Urothelium cell line (cell line): ENCODE results near the gene UGGT2.
A peak's percentile ranks its signal among the peaks of the same experiment; 100 is the strongest.
"Not testable (repeated sequence)": the region's sequence is repeated elsewhere in the genome, so short reads cannot be mapped to it uniquely, and the experiment has no call there.

Source experiments
- DNase-seq: peaks from one replicate; pipeline ENCODE4 v3.0.0; 2011; ENCODE audit warnings: low spot score, mixed read lengths
- FAIRE-seq: peaks from 2 replicates; lab custom pipeline; 2011; peaks lifted over from hg19 to GRCh38; lab: Jason Lieb, UNC

The UGGT2 gene

GRCh38 chr13:96052656-96053002, 572 bp downstream of the UGGT2 start:
- DNase-seq (peak; percentile 17), FAIRE-seq (no peak)

GRCh38 chr13:96051946-96052345, 1.3 kb downstream of the UGGT2 start:
- FAIRE-seq, result not testable (repeated sequence)

GRCh38 chr13:96051491-96051890, 1.7 kb downstream of the UGGT2 start:
- FAIRE-seq, DNase-seq: not testable (repeated sequence)

More at GRCh38 chr13:96051946-96052345, 1.3 kb downstream of the UGGT2 start:
- DNase-seq, result not testable (repeated sequence)

DNA sequence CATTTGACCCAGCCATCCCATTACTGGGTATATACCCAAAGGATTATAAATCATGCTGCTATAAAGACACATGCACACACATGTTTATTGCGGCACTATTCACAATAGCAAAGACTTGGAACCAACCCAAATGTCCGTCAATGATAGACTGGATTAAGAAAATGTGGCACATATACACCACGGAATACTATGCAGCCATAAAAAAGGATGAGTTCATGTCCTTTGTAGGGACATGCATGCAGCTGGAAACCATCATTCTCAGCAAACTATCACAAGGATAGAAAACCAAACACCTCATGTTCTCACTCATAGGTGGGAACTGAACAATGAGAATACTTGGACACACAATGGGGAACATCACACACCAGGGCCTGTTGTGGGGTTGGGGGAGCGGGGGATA, 2.2 kb downstream of the UGGT2 start:
- not testable (repeated sequence) for FAIRE-seq, DNase-seq

- not testable (repeated sequence) for DNase-seq, FAIRE-seq
Observed at GRCh38 chr13:96046449-96047126, 6.6 kb downstream of the UGGT2 start.

DNA sequence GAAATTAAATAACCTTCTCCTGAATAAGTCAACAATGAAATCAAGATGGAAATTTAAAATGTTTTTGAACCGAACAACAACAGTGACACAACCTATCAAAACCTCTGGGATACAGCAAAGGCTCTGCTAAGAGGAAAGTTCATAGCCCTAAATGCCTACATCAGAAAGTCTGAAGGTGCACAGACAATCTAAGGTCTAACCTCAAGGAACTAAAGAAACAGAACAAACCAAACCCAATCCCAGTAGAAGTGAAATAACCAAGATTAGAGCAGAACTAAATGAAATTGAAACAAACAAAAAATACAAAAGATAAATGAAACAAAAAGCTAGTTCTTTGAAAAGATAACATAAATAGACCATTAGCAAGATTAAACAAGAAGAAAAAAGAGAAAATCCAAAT, 9.0 kb downstream of the UGGT2 start:
- FAIRE-seq (no peak), DNase-seq (no peak)

GRCh38 chr13:96041326-96042110, 11.7 kb downstream of the UGGT2 start:
- FAIRE-seq, result no peak

GRCh38 chr13:96036515-96036914, 16.7 kb downstream of the UGGT2 start:
- FAIRE-seq (no peak), DNase-seq (no peak)

More at GRCh38 chr13:96041326-96042110, 11.7 kb downstream of the UGGT2 start:
- no peak for DNase-seq

DNA sequence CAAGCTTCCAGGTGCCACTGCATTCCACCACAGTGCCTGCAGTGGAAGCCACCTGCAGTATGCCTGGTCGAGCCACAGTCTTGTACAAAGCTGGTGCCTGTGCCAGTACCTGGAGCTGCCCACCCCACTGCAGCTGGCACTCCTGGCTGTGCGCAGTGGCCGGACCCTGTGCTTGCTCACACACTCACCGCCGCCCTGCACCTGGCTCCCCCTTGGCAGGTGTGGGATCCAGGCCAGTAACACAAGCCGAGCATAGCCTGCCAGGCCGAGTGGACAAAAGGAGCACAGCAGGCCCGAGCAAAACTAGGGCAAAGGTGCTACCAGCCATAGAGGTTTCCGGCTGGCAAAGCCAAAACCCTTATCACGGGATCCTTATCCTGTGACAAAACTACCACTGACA, 18.5 kb downstream of the UGGT2 start:
- DNase-seq (no peak), FAIRE-seq (no peak)

DNA sequence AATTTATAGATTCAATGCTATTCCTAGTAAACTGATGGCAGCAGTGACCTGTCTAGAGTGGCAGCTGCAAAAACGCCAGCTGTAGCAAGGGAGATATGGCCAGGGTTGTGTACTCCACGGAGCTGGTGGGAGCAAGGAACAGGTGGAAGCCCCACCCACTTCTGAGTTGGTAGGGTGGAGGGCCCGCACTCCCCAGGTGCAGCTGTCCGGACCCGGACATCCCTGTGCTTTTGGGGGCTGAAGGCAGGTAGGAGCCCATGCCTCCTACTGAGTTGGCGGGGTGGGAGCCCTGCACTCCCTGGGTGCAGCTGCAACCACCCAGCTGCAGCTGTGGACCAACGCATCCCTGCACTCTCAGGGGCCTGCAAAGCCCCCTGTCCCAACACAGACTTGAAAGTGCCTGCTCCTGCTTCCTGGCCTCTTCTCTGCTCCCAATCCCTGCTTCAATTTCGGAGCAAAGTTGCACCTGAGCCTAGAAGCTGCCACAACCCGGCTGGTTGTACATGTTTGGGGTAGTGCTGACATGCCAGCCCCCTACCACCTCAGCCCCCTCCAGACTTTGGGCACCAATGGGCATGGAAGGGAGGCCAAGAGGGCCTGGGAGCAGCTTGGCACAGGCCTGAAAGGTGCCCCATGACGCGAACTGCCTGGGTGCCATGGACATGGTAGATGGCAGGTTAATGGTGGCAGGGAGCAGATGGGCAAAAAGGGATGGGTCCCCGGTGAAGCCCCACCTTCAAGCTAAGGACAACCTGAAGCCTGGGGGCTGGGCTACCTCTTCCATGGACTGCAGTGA, 19.8 kb downstream of the UGGT2 start:
- FAIRE-seq (no peak), DNase-seq (no peak)

- DNase-seq (no peak), FAIRE-seq (no peak)
Observed at GRCh38 chr13:96032717-96033116, 20.5 kb downstream of the UGGT2 start.

DNA sequence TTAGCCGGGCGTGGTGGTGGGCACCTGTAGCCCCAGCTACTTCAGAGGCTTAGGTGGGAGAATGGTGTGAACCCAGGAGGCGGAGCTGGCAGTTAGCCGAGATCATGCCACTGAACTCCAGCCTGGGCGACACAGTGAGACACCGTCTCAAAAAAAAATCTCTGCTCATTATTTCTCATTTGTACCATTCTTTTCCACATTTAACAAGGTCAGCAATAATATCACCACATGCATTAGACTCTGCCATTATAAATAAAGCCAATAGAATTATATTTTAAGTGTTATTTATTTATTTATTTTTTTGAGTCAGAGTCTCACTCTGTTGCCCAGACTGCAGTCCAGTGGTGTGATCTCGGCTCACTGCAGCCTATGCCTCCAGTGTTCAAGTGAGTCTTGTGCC, 24.2 kb downstream of the UGGT2 start:
- FAIRE-seq (no peak), DNase-seq (no peak)

GRCh38 chr13:96027496-96027895, 25.7 kb downstream of the UGGT2 start:
- no peak for FAIRE-seq

DNA sequence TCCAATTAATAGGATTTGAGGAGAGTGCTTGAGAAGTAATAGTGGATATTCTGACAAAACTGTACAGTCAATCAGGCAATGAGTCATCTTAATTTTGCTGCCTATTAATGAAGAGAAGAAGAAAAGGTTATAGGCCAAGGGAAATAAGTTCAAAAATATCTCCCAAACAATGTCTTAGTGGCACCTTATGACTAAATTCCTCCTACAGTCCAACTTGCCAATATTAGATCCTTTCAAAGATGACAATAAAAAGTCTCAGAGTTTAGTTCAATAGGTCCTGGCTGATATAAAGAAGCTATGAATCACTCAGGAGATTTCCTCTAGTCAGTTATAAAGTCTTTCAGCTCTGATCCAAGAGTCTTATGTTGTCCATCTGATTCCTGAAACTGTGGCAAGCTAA, 27.9 kb downstream of the UGGT2 start:
- DNase-seq, result no peak
- FAIRE-seq, result no peak

More at GRCh38 chr13:96027496-96027895, 25.7 kb downstream of the UGGT2 start:
- no peak for DNase-seq

- FAIRE-seq (no peak), DNase-seq (no peak)
Observed at GRCh38 chr13:96020931-96021330, 32.3 kb downstream of the UGGT2 start.

DNA sequence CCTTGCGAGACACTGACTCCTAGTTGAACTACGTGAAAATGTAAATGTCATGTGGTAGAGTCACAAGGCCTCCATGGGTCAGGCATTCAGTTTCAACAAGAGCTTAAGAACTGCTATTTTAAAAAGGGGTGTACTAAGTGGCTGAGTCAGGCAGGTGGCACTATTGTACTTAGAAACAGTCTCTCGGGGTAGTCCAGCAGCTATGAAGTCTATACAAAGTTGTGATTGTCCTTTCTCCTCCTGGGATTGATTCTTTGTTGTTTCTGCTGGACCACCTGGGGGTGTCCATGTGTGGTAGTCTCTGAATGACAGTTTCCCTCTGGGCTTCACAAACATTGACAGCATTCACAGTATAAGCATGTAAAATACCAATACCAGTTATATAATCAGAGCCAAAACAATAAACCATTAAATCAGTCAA, 33.0 kb downstream of the UGGT2 start:
- FAIRE-seq, result no peak
- peak; percentile 30 for DNase-seq

GRCh38 chr13:96018135-96018534, 35.1 kb downstream of the UGGT2 start:
- DNase-seq (no peak), FAIRE-seq (no peak)

GRCh38 chr13:96011291-96011872, 41.8 kb downstream of the UGGT2 start:
- no peak for FAIRE-seq
- no peak for DNase-seq

DNA sequence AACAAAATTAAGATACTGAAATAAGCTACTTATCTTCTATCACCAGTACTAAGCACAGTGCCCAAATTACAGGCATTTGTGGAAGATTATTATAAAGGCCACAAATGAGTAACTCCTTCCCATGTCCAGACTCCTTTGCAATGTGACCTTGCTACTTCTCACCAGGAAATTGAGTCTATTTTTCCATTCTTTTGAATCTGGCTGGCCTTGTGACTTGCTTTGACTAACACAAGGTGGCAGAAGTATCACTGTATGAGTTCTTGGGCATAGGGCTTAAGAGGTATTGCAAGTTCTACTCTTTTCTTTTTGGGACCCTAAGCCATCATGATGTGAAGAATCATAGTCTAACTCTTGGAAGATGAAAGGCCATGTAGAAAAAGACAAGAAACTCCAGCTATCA, 49.9 kb downstream of the UGGT2 start:
- DNase-seq (no peak), FAIRE-seq (no peak)

GRCh38 chr13:96002322-96003131, 50.7 kb downstream of the UGGT2 start:
- no peak for FAIRE-seq

More at GRCh38 chr13:96002322-96003131, 50.7 kb downstream of the UGGT2 start:
- no peak for DNase-seq
